AG04449 (cell line): ENCODE data around the gene SYCN.

Source experiments
- CTCF ChIA-PET: fragments of 350-600 bp; formaldehyde crosslinking; extraction: SDS; loops from one replicate; lab custom pipeline; 2021; ENCODE audit warnings: antibody characterized with exemption; lab: Yijun Ruan, JAX
- POLR2A ChIA-PET: fragments of 400-600, 350-600 bp; formaldehyde crosslinking; extraction: SDS; loops from one replicate; lab custom pipeline; 2020; ENCODE audit warnings: antibody characterized with exemption, inconsistent platforms; lab: Yijun Ruan, JAX
- DNase-seq: peaks from one replicate; pipeline ENCODE4 v3.0.0-alpha.2; 2010; ENCODE audit warnings: low read depth, low spot score
- H3K4me3 ChIP-seq: 2 replicates; pipeline ENCODE4 v1.5.1; 2011; ENCODE audit warnings: low read depth, mild to moderate bottlenecking, control low read depth, low read length
- TF ChIP-seq, protein P1 (sequence below): IDR thresholded peaks from one replicate; pipeline ENCODE4 v1.5.1; 2011; ENCODE audit warnings: mild to moderate bottlenecking, moderate library complexity, low read length, control low read depth, inconsistent platforms; ENCODE audit not compliant: insufficient read depth; ENCODE audit errors: missing control alignments

Gene SYCN

DNA sequence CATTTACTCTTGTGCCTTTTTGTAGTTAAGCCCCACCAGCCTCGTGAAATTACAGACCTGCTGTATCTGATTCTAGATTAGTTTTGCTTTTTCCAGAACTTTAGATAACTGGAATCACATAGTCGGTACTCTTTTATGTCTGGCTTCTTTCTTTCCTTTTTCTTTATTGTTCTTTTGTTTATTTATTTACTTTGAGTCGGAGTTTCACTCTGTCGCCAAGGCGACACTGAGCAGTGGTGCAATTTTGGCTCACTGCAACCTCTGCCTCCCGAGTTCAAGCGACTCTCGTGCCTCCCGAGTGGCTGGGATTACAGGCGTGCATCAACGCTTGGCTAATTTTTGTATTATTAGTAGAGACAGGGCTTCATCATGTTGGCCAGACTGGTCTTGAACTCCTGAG is 13.3 kb downstream of the SYCN start:
- TF ChIP-seq, protein P1, sequence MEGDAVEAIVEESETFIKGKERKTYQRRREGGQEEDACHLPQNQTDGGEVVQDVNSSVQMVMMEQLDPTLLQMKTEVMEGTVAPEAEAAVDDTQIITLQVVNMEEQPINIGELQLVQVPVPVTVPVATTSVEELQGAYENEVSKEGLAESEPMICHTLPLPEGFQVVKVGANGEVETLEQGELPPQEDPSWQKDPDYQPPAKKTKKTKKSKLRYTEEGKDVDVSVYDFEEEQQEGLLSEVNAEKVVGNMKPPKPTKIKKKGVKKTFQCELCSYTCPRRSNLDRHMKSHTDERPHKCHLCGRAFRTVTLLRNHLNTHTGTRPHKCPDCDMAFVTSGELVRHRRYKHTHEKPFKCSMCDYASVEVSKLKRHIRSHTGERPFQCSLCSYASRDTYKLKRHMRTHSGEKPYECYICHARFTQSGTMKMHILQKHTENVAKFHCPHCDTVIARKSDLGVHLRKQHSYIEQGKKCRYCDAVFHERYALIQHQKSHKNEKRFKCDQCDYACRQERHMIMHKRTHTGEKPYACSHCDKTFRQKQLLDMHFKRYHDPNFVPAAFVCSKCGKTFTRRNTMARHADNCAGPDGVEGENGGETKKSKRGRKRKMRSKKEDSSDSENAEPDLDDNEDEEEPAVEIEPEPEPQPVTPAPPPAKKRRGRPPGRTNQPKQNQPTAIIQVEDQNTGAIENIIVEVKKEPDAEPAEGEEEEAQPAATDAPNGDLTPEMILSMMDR = no peak
- DNase-seq = no peak
- ChIA-PET POLR2A (no interaction called here), CTCF (no interaction called here)
- H3K4me3 ChIP-seq = no peak overlapping the region

GRCh38 chr19:39188960-39189359 is 15.1 kb downstream of the SYCN start:
- CTCF ChIA-PET = interaction anchor here (0.6 to 3.0 kb wide), 4 partner anchors 9 to 78 kb away, joined by 3 to 13 read pairs (median 6); no protein-coding TSS in a partner anchor
- DNase-seq = no peak
- TF ChIP-seq, protein P1 = no peak
- POLR2A ChIA-PET = no interaction called here
- H3K4me3 ChIP-seq = no peak overlapping the region

- TF ChIP-seq, protein P1 = no peak
- ChIA-PET POLR2A (no interaction called here), CTCF (interaction anchor here (0.6 to 3.0 kb wide), 13 partner anchors 10 to 251 kb away, joined by 3 to 13 read pairs (median 4); no protein-coding TSS in a partner anchor)
- DNase-seq = no peak
- H3K4me3 ChIP-seq = no peak overlapping the region
Measured at GRCh38 chr19:39187552-39187943, 16.5 kb downstream of the SYCN start.

DNA sequence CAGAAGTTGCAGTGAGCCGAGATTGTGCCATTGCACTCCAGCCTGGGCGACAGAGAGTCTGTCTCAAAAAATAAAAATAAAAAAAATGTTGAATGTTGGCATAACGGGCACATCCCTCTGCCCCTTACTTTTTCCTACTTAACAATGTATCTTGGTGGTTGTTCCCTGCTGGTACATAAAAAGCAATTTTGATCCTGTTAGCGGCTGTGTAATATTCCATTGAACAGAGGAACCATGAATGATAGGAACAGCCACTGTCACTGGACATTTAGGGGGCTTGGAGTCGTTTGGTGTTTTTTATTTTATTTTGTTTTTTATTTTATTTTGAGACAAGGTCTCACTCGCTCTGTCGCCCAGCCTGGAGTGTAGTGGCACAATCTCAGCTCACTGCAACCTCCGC is 17.7 kb downstream of the SYCN start:
- H3K4me3 ChIP-seq = no peak overlapping the region
- DNase-seq = no peak
- POLR2A ChIA-PET = no interaction called here
- TF ChIP-seq, protein P1 = no peak
- CTCF ChIA-PET = interaction anchor here (0.7 to 3.0 kb wide), 9 partner anchors 10 to 76 kb away, joined by 3 to 13 read pairs (median 6); no protein-coding TSS in a partner anchor

GRCh38 chr19:39183104-39183503 is 21.0 kb downstream of the SYCN start:
- DNase-seq = no peak
- ChIA-PET POLR2A (interaction anchor here (0.6 kb wide), 1 partner anchor 54 kb away, joined by 3 read pairs; no protein-coding TSS in a partner anchor), CTCF (interaction anchor here (0.7 to 1.0 kb wide), 2 partner anchors 9 to 61 kb away, joined by 3 read pairs; no protein-coding TSS in a partner anchor)
- H3K4me3 ChIP-seq = no peak overlapping the region
- TF ChIP-seq, protein P1 = no peak

GRCh38 chr19:39182174-39182505 is 21.9 kb downstream of the SYCN start:
- CTCF ChIA-PET = interaction anchor here (1.0 to 1.3 kb wide), 2 partner anchors 60 to 220 kb away, joined by 3 read pairs; no protein-coding TSS in a partner anchor
- POLR2A ChIA-PET = no interaction called here
- no peak overlapping the region for H3K4me3 ChIP-seq
- no peak for DNase-seq
- TF ChIP-seq, protein P1 = no peak
